Astrocyte (in vitro differentiated cells and primary cell): ENCODE data around the gene DPF3. TPM values are rescaled to one million over a fixed set of nuclear protein-coding genes. Genes with fewer than 3 reads are reported as not detected.
A peak's percentile ranks its signal among the peaks of the same experiment; 100 is the strongest.

Source experiments
- DNase-seq: peaks from one replicate; pipeline ENCODE4 v3.0.0-alpha.2; 2010; ENCODE audit warnings: low read depth
- FAIRE-seq: peaks from 2 replicates; lab custom pipeline; 2011; peaks lifted over from hg19 to GRCh38; lab: Jason Lieb, UNC
- H2AFZ ChIP-seq: 2 replicates; pipeline ENCODE4 v1.6.0; 2012; ENCODE audit warnings: low read depth, low read length, inconsistent platforms
- H3K27ac ChIP-seq: 2 replicates; pipeline ENCODE4 v1.5.1; 2011; ENCODE audit warnings: low read depth, low read length, inconsistent platforms
- H3K27me3 ChIP-seq: 2 replicates; pipeline ENCODE4 v1.6.0; 2011; ENCODE audit warnings: low read length, inconsistent platforms; ENCODE audit not compliant: insufficient read depth
- H3K36me3 ChIP-seq: 2 replicates; pipeline ENCODE4 v1.5.1; 2011; ENCODE audit warnings: low read length, inconsistent platforms; ENCODE audit not compliant: insufficient read depth
- H3K4me1 ChIP-seq: 2 replicates; pipeline ENCODE4 v1.5.1; 2011; ENCODE audit warnings: low read length, inconsistent platforms; ENCODE audit not compliant: insufficient read depth
- H3K4me2 ChIP-seq: 2 replicates; pipeline ENCODE4 v1.6.0; 2012; ENCODE audit warnings: low read length, inconsistent platforms
- H3K4me3 ChIP-seq: 2 replicates; pipeline ENCODE4 v1.5.1; 2011; ENCODE audit warnings: low read depth, mild to moderate bottlenecking, low read length, inconsistent platforms; ENCODE audit not compliant: insufficient read depth
- H3K79me2 ChIP-seq: 2 replicates; pipeline ENCODE4 v1.6.0; 2012; ENCODE audit warnings: mild to moderate bottlenecking, low read length, inconsistent platforms; ENCODE audit not compliant: insufficient read depth
- H3K9ac ChIP-seq: 2 replicates; pipeline ENCODE4 v1.6.0; 2012; ENCODE audit warnings: mild to moderate bottlenecking, low read length, inconsistent platforms
- H3K9me3 ChIP-seq: 2 replicates; pipeline ENCODE4 v1.5.1; 2012; ENCODE audit warnings: low read depth, mild to moderate bottlenecking, low read length, inconsistent platforms; ENCODE audit not compliant: insufficient read depth
- H4K20me1 ChIP-seq: 2 replicates; pipeline ENCODE4 v1.6.0; 2012; ENCODE audit warnings: low read length, inconsistent platforms; ENCODE audit not compliant: insufficient read depth
- H3K27ac Mint-ChIP-seq: one replicate; pipeline ENCODE4 v1.8.0; 2021; ENCODE audit warnings: mild to moderate bottlenecking, mixed read lengths; ENCODE audit not compliant: unreplicated experiment
- H3K27me3 Mint-ChIP-seq: one replicate; pipeline ENCODE4 v1.8.0; 2021; ENCODE audit warnings: low read depth, mixed read lengths; ENCODE audit not compliant: unreplicated experiment
- H3K36me3 Mint-ChIP-seq: one replicate; pipeline ENCODE4 v1.8.0; 2021; ENCODE audit warnings: low read depth, mixed read lengths; ENCODE audit not compliant: unreplicated experiment
- H3K4me1 Mint-ChIP-seq: one replicate; pipeline ENCODE4 v1.8.0; 2021; ENCODE audit warnings: low read depth, mixed read lengths; ENCODE audit not compliant: unreplicated experiment
- H3K4me3 Mint-ChIP-seq: one replicate; pipeline ENCODE4 v1.8.0; 2021; ENCODE audit warnings: mild to moderate bottlenecking, moderate library complexity, mixed read lengths; ENCODE audit not compliant: unreplicated experiment
- H3K9me3 Mint-ChIP-seq: one replicate; pipeline ENCODE4 v1.8.0; 2021; ENCODE audit warnings: mild to moderate bottlenecking, mixed read lengths; ENCODE audit not compliant: unreplicated experiment
- EZH2 ChIP-seq: IDR thresholded peaks from 2 replicates; pipeline ENCODE4 v1.6.1; 2012; ENCODE audit warnings: mild to moderate bottlenecking, low read length, inconsistent platforms; ENCODE audit not compliant: insufficient read depth
- total RNA-seq: library from RNA; stranded (reverse); gene quantifications from 2 replicates; pipeline ENCODE4 v1.2.1, GENCODE V29; 2021
- TF ChIP-seq, protein P1 (sequence below): IDR thresholded peaks from 2 replicates; pipeline ENCODE4 v1.5.1; 2011; ENCODE audit warnings: low read depth, mild to moderate bottlenecking, inconsistent platforms, low read length, moderate library complexity; ENCODE audit not compliant: insufficient read depth

The DPF3 gene
- total RNA-seq, 1 donor from 2014 or later, result 2.4 TPM

DNA sequence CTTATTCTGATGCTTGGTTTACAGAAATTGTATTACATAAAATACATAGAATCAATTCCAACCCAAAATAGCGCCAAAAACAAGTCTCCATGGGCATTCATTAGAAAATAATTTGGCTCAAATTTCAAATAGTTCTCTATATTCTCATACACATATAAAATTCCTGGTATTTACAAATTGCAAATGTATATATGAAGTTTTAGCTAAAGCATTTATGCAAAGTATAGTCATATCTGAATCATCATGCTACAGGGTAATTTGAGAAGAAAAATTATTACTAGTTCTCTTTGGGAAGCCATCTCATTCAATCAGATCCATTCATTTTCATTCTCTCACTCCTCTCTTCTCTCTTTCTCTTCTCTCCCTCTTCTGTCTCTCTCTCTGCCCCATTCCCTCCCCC is 257.8 kb downstream of the DPF3 start:
- peaks cover 10% of the 10 kb centered on the region for H3K9me3 Mint-ChIP-seq
- H3K9ac ChIP-seq, result no peak overlapping the region
- H3K4me3 ChIP-seq, result no peak overlapping the region
- H3K4me2 ChIP-seq, result peak overlapping the region; percentile 46
- no peak for DNase-seq
- H3K27ac ChIP-seq, result no peak overlapping the region
- TF ChIP-seq EZH2, result no peak
- TF ChIP-seq, protein P1, sequence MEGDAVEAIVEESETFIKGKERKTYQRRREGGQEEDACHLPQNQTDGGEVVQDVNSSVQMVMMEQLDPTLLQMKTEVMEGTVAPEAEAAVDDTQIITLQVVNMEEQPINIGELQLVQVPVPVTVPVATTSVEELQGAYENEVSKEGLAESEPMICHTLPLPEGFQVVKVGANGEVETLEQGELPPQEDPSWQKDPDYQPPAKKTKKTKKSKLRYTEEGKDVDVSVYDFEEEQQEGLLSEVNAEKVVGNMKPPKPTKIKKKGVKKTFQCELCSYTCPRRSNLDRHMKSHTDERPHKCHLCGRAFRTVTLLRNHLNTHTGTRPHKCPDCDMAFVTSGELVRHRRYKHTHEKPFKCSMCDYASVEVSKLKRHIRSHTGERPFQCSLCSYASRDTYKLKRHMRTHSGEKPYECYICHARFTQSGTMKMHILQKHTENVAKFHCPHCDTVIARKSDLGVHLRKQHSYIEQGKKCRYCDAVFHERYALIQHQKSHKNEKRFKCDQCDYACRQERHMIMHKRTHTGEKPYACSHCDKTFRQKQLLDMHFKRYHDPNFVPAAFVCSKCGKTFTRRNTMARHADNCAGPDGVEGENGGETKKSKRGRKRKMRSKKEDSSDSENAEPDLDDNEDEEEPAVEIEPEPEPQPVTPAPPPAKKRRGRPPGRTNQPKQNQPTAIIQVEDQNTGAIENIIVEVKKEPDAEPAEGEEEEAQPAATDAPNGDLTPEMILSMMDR, result no peak
- H3K9me3 ChIP-seq, result peaks cover 5% of the 10 kb centered on the region
- H3K4me3 Mint-ChIP-seq, result no peak overlapping the region
- no peaks in the 10 kb centered on the region for H3K27me3 Mint-ChIP-seq
- H3K36me3 ChIP-seq, result no peaks in the 10 kb centered on the region
- no peaks in the 10 kb centered on the region for H3K27me3 ChIP-seq
- no peaks in the 10 kb centered on the region for H3K79me2 ChIP-seq
- peaks cover 8% of the 10 kb centered on the region for H3K4me1 Mint-ChIP-seq
- no peak overlapping the region for H3K27ac Mint-ChIP-seq
- peak; percentile 58 for FAIRE-seq
- no peak overlapping the region for H2AFZ ChIP-seq
- H3K36me3 Mint-ChIP-seq, result peaks cover 3% of the 10 kb centered on the region
- no peaks in the 10 kb centered on the region for H4K20me1 ChIP-seq
- H3K4me1 ChIP-seq, result peaks cover 16% of the 10 kb centered on the region

DNA sequence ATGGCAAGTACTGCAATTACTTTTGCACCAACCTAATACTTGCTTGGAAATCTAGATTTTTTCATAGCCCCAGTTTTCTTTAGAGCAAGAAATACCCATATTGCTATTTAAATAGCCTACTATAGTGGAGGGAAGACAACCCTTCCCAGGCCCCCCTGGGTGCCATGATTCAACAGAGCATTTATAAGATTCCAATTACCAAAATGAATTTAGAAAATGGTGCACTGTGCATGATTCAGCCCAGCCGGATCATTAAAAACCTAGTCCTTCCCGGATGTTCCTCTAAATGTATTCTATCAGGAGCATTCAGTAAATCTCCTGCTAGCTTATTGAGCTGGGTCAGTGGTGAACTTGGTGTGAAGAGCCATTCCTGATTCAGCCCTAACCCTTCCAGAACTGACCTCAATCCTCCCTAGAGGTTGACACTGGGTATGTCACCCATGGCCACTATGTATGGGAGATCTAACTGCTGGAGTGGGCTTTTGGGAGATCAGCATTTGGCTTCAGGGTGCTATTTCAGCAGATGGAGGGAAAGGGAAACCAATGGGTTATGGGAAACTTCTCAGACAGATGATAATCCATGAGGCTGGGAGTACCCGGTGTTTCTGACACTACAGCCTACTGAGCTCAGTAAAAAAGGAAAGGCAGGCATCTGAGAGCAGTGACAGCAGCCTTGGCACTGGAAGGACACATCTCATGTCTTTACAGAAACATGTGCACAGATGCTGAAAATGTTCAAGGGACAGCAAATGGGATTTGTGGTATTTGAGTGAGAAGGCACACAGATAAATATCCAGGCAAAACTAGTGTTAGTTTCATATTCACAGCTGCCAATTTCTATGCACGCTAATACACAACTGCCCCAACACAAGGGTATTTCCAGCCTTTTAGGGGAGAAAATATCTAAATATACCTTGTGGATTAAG is 258.9 kb downstream of the DPF3 start:
- Histone ChIP-seq H3K9me3 (peaks cover 5% of the 10 kb centered on the region), H3K27me3 (no peaks in the 10 kb centered on the region), H4K20me1 (no peaks in the 10 kb centered on the region), H3K27ac (no peak overlapping the region), H3K36me3 (no peaks in the 10 kb centered on the region), H3K4me2 (no peak overlapping the region), H3K4me3 (no peak overlapping the region), H3K9ac (no peak overlapping the region), H3K4me1 (peaks cover 16% of the 10 kb centered on the region), H2AFZ (no peak overlapping the region), H3K79me2 (no peaks in the 10 kb centered on the region)
- Mint-ChIP-seq H3K9me3 (no peaks in the 10 kb centered on the region), H3K4me3 (no peak overlapping the region), H3K36me3 (peaks cover 4% of the 10 kb centered on the region), H3K27ac (no peak overlapping the region), H3K4me1 (peaks cover 8% of the 10 kb centered on the region), H3K27me3 (no peaks in the 10 kb centered on the region)
- no peak for DNase-seq
- TF ChIP-seq, protein P1, result no peak
- no peak for TF ChIP-seq EZH2
- FAIRE-seq, result no peak

DNA sequence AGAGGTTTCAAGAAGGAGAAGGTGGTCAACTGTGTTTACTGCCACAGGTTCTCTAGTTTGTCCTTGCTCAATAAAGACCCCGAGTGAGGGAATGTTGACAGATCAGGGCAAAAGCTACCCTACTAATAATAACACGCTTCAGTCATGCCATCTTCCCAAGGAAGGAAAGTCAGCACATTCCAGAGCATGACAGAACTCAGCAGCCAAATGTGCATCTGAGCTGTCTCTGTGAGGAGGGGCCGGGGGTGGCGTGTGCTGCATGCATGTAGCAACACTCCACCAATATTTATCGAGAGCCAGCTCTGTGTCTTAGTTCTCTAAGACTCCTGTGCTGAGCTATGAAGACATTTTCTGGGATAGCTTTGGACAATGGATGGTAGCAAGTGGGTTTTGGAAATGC is 260.4 kb downstream of the DPF3 start:
- no peak overlapping the region for H2AFZ ChIP-seq

More for the DNA sequence above, 260.4 kb downstream of the DPF3 start:
- DNase-seq (no peak), FAIRE-seq (no peak)
- Histone ChIP-seq H3K36me3 (no peaks in the 10 kb centered on the region), H3K4me1 (peaks cover 16% of the 10 kb centered on the region), H3K4me3 (no peak overlapping the region), H3K79me2 (no peaks in the 10 kb centered on the region), H3K4me2 (no peak overlapping the region), H3K9me3 (no peaks in the 10 kb centered on the region), H3K27ac (no peak overlapping the region), H4K20me1 (no peaks in the 10 kb centered on the region), H3K27me3 (no peaks in the 10 kb centered on the region), H3K9ac (no peak overlapping the region)
- no peak for TF ChIP-seq EZH2
- TF ChIP-seq, protein P1, result no peak
- Mint-ChIP-seq H3K27ac (no peak overlapping the region), H3K4me1 (peaks cover 6% of the 10 kb centered on the region), H3K4me3 (no peak overlapping the region), H3K9me3 (peaks cover 3% of the 10 kb centered on the region), H3K27me3 (no peaks in the 10 kb centered on the region), H3K36me3 (peaks cover 4% of the 10 kb centered on the region)
